ENCODE measurements around the gene CNPY2. TPM values are rescaled to one million over a fixed set of nuclear protein-coding genes. Genes with fewer than 3 reads are reported as not detected.

Gene CNPY2
- total and polyA plus RNA-seq, 2 of the 13 experiments (the other 11 are each of a cell fraction or from before 2014, with no cell fraction given): 285 to 356 TPM

DNA sequence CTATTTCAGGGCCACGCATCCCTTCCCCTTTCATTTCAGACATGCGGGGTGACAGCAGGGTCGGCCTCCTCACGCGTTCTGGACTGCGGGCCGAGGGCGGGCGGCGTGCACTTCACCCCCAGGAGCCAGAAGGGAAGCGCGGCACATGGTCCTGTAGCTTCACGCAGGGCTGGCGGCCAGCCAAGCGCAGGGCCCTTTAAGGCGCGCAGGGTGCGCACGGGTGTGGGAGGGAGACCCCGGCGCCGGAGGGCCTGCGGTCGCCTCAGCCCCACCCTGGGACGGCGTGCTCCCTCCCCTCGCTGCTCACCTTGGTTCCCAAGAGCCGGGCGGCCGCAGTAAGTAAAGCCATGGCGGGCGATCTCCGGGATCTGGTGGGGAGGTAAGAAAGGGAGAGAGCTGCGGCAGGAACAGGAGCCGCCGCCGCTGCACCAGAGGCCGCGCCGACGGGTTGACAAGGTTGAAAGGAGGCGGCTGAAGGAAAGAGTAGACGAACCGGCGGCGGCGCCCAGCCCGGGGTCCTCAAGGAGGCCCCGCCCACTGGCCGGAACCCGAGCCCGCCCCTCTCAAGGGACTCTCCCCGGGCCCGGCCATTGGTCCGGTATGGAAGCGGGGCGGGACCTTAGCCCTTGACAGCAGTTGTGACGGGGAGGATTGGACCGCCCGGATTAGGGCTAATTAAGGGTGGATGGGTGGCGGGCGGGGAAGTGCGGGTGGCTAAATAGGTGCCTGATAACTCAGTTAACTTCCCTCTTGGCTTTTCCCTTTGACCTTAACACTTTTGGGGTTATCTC, 15.7 kb downstream of the CNPY2 start, which contains the start of gene CS (continued):
- TF ChIP-seq, protein P1, sequence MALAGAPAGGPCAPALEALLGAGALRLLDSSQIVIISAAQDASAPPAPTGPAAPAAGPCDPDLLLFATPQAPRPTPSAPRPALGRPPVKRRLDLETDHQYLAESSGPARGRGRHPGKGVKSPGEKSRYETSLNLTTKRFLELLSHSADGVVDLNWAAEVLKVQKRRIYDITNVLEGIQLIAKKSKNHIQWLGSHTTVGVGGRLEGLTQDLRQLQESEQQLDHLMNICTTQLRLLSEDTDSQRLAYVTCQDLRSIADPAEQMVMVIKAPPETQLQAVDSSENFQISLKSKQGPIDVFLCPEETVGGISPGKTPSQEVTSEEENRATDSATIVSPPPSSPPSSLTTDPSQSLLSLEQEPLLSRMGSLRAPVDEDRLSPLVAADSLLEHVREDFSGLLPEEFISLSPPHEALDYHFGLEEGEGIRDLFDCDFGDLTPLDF (CRISPR knock-in tag; IDR thresholded peaks at IDR 0.05): peak; percentile 47; the same call in 1 of the 2 replicates
- TF ChIP-seq ZNF549 (CRISPR knock-in tag; IDR thresholded peaks at IDR 0.05): no peak
- no peak; the same call in 1 of the 2 replicates for TF ChIP-seq ZNF563 (CRISPR knock-in tag; IDR thresholded peaks at IDR 0.05)
- TF ChIP-seq CHD2 (IDR thresholded peaks at IDR 0.05; ENCODE audit: low read depth, low read length): no peak
- 0 out of 2 replicates have a peak, but pooled peaks have one; percentile 32 for TF ChIP-seq MTF2 (CRISPR knock-in tag; IDR thresholded peaks at IDR 0.05; ENCODE audit: borderline replicate concordance)
- no peak for TF ChIP-seq SCMH1 (CRISPR knock-in tag; IDR thresholded peaks at IDR 0.05; ENCODE audit: borderline replicate concordance)
- 0 out of 2 replicates have a peak, but pooled peaks have one; percentile 70 for TF ChIP-seq ZNF749 (CRISPR knock-in tag; IDR thresholded peaks at IDR 0.05; ENCODE audit: borderline replicate concordance)
- TF ChIP-seq, protein P2, sequence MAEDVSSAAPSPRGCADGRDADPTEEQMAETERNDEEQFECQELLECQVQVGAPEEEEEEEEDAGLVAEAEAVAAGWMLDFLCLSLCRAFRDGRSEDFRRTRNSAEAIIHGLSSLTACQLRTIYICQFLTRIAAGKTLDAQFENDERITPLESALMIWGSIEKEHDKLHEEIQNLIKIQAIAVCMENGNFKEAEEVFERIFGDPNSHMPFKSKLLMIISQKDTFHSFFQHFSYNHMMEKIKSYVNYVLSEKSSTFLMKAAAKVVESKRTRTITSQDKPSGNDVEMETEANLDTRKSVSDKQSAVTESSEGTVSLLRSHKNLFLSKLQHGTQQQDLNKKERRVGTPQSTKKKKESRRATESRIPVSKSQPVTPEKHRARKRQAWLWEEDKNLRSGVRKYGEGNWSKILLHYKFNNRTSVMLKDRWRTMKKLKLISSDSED (CRISPR knock-in tag; IDR thresholded peaks at IDR 0.05): 0 out of 2 replicates have a peak, but pooled peaks have one; percentile 56
- TF ChIP-seq NCOA5 (CRISPR knock-in tag; IDR thresholded peaks at IDR 0.05): no peak
- TF ChIP-seq KAT2B (IDR thresholded peaks at IDR 0.05; ENCODE audit: borderline replicate concordance, low read depth, low read length): no peak
- TF ChIP-seq PHB2 (IDR thresholded peaks at IDR 0.05; ENCODE audit: partially characterized antibody): no peak
- no peak for TF ChIP-seq ZNF790 (CRISPR knock-in tag; IDR thresholded peaks at IDR 0.05; ENCODE audit: borderline replicate concordance)
- no peak for TF ChIP-seq ATAD3A (CRISPR knock-in tag; IDR thresholded peaks at IDR 0.05)
- TF ChIP-seq, protein P3, sequence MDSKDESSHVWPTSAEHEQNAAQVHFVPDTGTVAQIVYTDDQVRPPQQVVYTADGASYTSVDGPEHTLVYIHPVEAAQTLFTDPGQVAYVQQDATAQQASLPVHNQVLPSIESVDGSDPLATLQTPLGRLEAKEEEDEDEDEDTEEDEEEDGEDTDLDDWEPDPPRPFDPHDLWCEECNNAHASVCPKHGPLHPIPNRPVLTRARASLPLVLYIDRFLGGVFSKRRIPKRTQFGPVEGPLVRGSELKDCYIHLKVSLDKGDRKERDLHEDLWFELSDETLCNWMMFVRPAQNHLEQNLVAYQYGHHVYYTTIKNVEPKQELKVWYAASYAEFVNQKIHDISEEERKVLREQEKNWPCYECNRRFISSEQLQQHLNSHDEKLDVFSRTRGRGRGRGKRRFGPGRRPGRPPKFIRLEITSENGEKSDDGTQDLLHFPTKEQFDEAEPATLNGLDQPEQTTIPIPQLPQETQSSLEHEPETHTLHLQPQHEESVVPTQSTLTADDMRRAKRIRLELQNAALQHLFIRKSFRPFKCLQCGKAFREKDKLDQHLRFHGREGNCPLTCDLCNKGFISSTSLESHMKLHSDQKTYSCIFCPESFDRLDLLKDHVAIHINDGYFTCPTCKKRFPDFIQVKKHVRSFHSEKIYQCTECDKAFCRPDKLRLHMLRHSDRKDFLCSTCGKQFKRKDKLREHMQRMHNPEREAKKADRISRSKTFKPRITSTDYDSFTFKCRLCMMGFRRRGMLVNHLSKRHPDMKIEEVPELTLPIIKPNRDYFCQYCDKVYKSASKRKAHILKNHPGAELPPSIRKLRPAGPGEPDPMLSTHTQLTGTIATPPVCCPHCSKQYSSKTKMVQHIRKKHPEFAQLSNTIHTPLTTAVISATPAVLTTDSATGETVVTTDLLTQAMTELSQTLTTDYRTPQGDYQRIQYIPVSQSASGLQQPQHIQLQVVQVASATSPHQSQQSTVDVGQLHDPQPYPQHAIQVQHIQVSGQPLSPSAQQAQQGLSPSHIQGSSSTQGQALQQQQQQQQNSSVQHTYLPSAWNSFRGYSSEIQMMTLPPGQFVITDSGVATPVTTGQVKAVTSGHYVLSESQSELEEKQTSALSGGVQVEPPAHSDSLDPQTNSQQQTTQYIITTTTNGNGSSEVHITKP (CRISPR knock-in tag; IDR thresholded peaks at IDR 0.05; ENCODE audit: low read depth): peak; percentile 56; the same call in 1 of the 2 replicates
- no peak for TF ChIP-seq ZMYM2 (CRISPR knock-in tag; IDR thresholded peaks at IDR 0.05)
- peak; percentile 84; the same call in 1 of the 2 replicates for TF ChIP-seq ZNF383 (CRISPR knock-in tag; IDR thresholded peaks at IDR 0.05; ENCODE audit: borderline replicate concordance)
- TF ChIP-seq, protein P4, sequence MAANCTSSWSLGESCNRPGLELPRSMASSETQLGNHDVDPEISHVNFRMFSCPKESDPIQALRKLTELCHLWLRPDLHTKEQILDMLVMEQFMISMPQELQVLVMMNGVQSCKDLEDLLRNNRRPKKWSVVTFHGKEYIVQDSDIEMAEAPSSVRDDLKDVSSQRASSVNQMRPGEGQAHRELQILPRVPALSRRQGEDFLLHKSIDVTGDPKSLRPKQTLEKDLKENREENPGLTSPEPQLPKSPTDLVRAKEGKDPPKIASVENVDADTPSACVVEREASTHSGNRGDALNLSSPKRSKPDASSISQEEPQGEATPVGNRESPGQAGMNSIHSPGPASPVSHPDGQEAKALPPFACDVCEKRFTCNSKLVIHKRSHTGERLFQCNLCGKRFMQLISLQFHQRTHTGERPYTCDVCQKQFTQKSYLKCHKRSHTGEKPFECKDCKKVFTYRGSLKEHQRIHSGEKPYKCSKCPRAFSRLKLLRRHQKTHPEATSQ (CRISPR knock-in tag; IDR thresholded peaks at IDR 0.05; ENCODE audit: borderline replicate concordance): no peak
- no peak for TF ChIP-seq NFKBIZ (CRISPR knock-in tag; IDR thresholded peaks at IDR 0.05)
- TF ChIP-seq, protein P5, sequence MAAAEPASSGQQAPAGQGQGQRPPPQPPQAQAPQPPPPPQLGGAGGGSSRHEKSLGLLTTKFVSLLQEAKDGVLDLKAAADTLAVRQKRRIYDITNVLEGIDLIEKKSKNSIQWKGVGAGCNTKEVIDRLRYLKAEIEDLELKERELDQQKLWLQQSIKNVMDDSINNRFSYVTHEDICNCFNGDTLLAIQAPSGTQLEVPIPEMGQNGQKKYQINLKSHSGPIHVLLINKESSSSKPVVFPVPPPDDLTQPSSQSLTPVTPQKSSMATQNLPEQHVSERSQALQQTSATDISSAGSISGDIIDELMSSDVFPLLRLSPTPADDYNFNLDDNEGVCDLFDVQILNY (CRISPR knock-in tag; conservative IDR thresholded peaks at IDR 0.05): no peak
- 0 out of 2 replicates have a peak, but pooled peaks have one; percentile 74 for TF ChIP-seq ZNF468 (CRISPR knock-in tag; IDR thresholded peaks at IDR 0.05)
- no peak for TF ChIP-seq FOXA1 (IDR thresholded peaks at IDR 0.05)
- TF ChIP-seq FOXA1 (CRISPR knock-in tag; IDR thresholded peaks at IDR 0.05): no peak

All from HepG2 (cell line).